Mononuclear cell (primary cell): Measurements from ENCODE around the gene ADAMTS13. TPM values are rescaled to one million over a fixed set of nuclear protein-coding genes. Genes with fewer than 3 reads are reported as not detected.

Source experiments
- H3K27me3 ChIP-seq: 2 replicates; pipeline ENCODE4 v1.6.0; 2011; ENCODE audit warnings: low read length, control low read depth; ENCODE audit not compliant: insufficient read depth
- H3K4me1 ChIP-seq: 2 replicates; pipeline ENCODE4 v1.5.1; 2011; ENCODE audit warnings: mild to moderate bottlenecking, low read length, control low read depth; ENCODE audit not compliant: insufficient read depth
- H3K4me3 ChIP-seq: 2 replicates; pipeline ENCODE4 v1.5.1; 2011; ENCODE audit warnings: mild to moderate bottlenecking, low read length, moderate library complexity
- H3K9me3 ChIP-seq: 2 replicates; pipeline ENCODE4 v1.5.1; 2011; ENCODE audit warnings: low read depth, mild to moderate bottlenecking, control low read depth, low read length
- total RNA-seq: library from RNA; depleted of rRNA; stranded (reverse); fragments of >200 nt; gene quantifications from one replicate; pipeline ENCODE4 v1.2.3, GENCODE V29; 2012

The ADAMTS13 gene
- total RNA-seq, 1 donor, result 0.42 TPM

DNA sequence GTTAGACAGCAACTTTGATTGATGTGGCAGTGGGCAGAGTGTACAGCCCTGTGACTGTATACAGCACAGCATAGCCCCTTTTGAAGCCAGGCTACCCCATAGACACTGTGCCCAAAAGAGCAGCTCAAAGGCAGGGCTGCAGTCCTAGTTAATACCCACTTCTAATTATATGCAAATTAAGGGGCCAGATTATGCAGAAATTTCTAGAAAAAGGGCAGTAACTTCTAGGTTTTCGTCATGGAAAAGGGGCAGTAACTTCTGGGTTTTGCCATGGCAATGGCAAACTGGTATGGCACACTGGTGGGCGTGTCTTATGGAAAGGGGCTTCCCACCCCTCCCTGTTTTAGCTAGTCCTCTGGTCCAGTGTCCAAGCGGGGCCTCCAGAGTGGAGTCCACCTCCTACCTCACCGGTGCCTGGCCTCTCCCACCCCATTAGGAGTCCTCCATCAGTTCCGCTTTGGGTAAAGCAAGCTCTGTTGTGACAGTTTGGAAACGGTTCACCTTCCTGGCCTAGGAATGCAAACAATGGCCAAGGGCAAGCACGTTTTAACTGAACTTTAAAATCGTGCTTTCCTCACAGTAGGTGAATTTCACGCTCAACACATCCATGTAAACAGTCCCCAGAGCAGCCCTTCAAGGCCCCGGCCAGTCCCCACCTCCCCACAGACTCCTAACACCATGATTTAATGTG, 5.6 kb downstream of the ADAMTS13 start:
- Histone ChIP-seq H3K4me3 (no peak overlapping the region), H3K4me1 (peaks cover 3% of the 10 kb centered on the region), H3K9me3 (no peaks in the 10 kb centered on the region), H3K27me3 (peaks cover 9% of the 10 kb centered on the region)

DNA sequence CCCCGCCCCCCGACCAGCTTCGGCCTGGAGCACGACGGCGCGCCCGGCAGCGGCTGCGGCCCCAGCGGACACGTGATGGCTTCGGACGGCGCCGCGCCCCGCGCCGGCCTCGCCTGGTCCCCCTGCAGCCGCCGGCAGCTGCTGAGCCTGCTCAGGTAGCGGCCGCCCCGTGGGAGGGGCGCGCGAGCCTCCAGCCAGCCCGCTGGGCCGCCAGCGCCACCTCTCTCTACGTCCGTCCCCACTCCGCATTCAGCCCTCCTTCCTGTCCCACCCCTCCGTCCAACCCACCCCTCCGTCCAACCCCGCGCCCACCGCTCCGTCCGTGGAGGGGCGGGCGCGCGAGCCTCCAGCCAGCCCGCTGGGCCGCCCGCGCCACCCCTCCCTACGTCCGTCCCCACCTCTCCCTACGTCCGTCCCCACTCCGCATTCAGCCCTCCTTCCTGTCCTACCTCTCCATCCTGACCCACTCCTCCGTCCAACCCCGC, 6.5 kb downstream of the ADAMTS13 start:
- Histone ChIP-seq H3K4me3 (no peak overlapping the region), H3K27me3 (peaks cover 9% of the 10 kb centered on the region), H3K4me1 (peaks cover 3% of the 10 kb centered on the region), H3K9me3 (no peaks in the 10 kb centered on the region)

DNA sequence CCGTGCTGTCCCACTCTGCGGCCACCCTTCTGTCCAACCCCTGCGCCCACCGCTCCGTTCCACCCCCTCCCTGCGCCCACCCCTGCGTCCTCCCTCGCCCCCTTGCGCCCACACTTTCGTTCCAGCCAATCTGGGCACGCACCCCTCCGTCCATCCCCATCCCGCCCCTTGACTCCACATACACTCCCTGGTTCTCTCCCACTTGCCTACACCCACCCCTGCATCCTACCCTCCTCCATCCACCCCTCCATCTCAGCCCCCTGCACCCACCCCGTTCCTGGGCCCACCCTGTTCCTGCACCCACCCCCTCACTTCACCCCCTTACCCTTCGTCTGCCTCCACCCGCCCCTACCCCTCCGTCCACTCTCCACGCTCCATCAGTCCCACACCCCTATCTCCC, 7.0 kb downstream of the ADAMTS13 start:
- peaks cover 9% of the 10 kb centered on the region for H3K27me3 ChIP-seq
- no peak overlapping the region for H3K4me3 ChIP-seq
- H3K9me3 ChIP-seq, result no peaks in the 10 kb centered on the region
- H3K4me1 ChIP-seq, result peaks cover 3% of the 10 kb centered on the region

DNA sequence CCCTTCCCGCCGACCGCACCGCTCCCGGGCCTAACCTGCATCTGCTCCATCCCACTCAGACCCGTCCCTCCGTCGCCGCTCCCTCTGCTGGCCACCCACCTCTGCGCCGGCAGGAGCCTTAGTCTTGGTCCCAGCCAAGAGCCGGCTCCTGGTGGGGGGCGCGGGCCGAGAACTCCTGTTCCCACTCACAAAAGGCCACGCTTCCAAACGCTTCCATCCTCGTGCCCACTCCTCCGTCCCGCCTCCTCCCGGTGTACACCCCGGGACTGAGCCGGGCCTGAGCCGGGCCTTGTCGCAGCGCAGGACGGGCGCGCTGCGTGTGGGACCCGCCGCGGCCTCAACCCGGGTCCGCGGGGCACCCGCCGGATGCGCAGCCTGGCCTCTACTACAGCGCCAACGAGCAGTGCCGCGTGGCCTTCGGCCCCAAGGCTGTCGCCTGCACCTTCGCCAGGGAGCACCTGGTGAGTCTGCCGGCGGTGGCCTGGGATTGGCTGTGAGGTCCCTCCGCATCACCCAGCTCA, 7.5 kb downstream of the ADAMTS13 start:
- H3K27me3 ChIP-seq, result peaks cover 9% of the 10 kb centered on the region
- H3K9me3 ChIP-seq, result no peaks in the 10 kb centered on the region
- peaks cover 3% of the 10 kb centered on the region for H3K4me1 ChIP-seq
- H3K4me3 ChIP-seq, result no peak overlapping the region

DNA sequence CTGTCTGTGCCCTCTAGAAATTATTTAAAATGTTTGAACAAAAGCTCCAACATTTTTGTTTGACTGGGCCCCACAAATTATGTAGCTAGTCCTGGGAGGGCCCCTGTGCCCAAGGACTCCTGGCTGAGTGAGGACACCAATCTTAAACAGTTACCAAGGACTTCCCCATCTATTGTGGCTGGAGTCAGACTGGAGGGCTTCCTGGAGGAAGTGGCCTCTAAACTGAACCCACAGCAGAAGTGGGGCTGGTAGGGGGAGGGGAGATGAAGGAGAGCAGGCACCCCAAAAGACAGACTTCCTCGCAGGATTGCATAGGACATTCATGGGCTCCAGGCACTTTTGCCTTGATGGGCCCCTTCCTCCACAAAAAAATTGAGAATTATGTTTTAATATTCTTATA, 8.1 kb downstream of the ADAMTS13 start:
- H3K4me1 ChIP-seq, result peaks cover 3% of the 10 kb centered on the region
- no peaks in the 10 kb centered on the region for H3K9me3 ChIP-seq
- H3K4me3 ChIP-seq, result no peak overlapping the region
- peaks cover 9% of the 10 kb centered on the region for H3K27me3 ChIP-seq

DNA sequence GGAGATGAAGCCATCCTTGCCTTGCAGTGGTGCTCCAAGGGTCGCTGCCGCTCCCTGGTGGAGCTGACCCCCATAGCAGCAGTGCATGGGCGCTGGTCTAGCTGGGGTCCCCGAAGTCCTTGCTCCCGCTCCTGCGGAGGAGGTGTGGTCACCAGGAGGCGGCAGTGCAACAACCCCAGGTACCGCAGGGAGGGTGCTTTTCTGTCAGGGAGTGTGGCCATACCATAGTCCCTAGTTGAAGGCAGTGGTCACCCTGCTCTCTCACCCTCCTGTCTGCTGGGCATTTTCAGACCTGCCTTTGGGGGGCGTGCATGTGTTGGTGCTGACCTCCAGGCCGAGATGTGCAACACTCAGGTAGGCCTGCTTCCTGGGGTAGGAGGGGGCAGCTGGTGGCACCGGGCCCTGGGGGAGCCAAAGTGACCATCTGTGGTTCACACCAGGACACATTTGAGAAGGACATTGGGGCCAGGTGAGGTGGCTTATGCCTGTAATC, 11.2 kb downstream of the ADAMTS13 start:
- Histone ChIP-seq H3K9me3 (no peaks in the 10 kb centered on the region), H3K27me3 (no peaks in the 10 kb centered on the region), H3K4me1 (no peaks in the 10 kb centered on the region), H3K4me3 (no peak overlapping the region)

DNA sequence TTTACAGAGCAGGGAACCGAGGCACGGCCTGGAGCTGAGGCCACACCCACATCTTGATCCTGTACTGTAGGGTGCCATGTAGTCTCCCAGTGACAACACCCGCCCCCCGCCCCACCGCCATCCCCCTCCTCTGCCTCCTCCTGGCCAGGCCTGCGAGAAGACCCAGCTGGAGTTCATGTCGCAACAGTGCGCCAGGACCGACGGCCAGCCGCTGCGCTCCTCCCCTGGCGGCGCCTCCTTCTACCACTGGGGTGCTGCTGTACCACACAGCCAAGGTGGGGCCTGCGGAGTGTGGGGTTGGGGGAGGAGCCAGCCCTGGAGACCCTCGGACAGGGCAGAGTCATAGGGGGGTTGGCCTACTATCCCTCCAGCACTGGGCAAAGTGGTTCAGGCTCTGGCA, 14.5 kb downstream of the ADAMTS13 start:
- Histone ChIP-seq H3K4me1 (peaks cover 4% of the 10 kb centered on the region), H3K27me3 (no peaks in the 10 kb centered on the region), H3K4me3 (no peak overlapping the region), H3K9me3 (no peaks in the 10 kb centered on the region)

DNA sequence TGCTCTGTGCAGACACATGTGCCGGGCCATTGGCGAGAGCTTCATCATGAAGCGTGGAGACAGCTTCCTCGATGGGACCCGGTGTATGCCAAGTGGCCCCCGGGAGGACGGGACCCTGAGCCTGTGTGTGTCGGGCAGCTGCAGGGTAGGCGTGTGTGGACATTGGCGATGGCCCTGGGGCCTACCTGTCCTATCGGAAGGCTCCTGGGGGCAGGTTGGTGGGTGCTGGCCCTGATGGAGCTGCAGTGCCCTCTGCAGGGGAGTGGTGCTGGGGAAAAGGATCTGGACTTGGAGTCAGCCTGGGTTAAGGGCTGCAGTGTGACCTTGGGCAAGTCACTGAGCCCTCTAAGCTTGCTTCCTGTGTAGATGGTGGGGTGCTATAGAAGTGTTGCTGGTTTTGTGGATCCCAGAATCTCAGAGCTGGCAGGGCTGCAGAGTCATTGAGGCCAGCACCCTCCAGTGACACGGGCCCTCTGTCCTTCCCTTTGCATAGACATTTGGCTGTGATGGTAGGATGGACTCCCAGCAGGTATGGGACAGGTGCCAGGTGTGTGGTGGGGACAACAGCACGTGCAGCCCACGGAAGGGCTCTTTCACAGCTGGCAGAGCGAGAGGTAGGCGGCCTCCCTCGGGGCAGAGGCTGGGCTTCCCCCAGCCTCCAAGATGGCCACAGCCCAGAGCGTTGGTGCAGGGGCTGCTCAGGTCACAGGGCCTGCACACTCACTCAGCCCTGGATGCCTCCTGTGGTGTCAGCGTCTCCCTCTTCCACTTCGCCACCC, 15.8 kb downstream of the ADAMTS13 start:
- H3K4me3 ChIP-seq, result no peak overlapping the region
- H3K4me1 ChIP-seq, result peaks cover 4% of the 10 kb centered on the region
- H3K9me3 ChIP-seq, result no peaks in the 10 kb centered on the region
- no peaks in the 10 kb centered on the region for H3K27me3 ChIP-seq

DNA sequence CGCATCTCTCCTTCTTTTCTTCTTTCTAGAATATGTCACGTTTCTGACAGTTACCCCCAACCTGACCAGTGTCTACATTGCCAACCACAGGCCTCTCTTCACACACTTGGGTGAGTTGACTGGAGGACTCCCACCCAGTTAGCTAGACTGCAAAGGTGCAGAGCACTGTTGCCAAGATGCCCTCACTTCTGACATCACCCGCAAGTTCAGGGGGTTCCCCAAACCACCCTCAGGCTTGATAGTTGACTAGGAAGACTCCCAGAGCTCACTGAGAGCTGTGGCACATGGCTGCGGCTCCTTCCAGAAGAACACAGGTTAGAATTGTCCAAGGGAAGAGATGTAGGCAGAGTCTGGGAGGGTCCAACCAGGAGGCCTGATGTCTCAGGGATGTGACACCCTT, 17.2 kb downstream of the ADAMTS13 start:
- Histone ChIP-seq H3K4me1 (peaks cover 4% of the 10 kb centered on the region), H3K4me3 (no peak overlapping the region), H3K27me3 (no peaks in the 10 kb centered on the region), H3K9me3 (no peaks in the 10 kb centered on the region)

DNA sequence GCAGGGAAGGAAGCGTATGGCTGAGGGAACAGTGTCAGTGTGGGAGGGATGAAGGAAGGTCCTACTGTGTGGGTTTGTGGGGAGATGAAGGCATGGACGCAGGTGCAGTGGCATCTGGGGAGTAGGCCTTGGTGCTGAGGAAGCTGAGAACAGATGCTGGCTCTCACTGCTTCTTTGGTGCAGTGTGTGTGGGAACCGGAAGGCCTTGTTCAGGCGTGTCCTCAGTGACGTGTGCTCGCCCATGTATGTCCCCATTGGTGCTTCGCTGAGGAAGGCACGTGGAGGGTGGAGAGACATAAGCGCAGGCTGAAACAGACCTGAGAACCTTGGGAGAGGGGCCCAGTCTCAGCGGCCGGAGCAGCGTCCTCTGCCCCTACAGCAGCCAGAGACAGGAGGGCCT, 18.7 kb downstream of the ADAMTS13 start:
- no peak overlapping the region for H3K4me3 ChIP-seq
- H3K9me3 ChIP-seq, result no peaks in the 10 kb centered on the region
- no peaks in the 10 kb centered on the region for H3K27me3 ChIP-seq

DNA sequence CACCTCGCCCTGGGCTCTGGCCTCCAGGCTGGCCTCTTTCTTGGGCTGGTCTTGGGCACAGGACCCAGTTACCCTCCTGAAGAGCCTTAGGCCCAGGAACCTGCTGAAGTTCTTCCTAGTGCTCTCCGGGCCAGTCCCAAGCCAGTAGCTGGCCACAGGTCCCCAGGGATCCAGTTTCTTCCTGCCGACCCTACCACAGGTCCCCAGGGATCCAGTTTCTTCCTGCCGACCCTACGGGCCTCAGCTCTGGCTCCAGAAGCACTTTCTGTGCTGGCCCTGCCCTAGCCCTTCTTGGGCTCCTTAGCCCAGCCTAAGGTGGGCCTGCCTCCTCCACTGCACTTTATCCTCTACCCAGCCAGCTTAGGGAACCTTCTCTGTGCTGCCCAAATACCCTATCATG, 19.4 kb downstream of the ADAMTS13 start:
- H3K27me3 ChIP-seq, result no peaks in the 10 kb centered on the region

More for the DNA sequence above, 18.7 kb downstream of the ADAMTS13 start:
- H3K4me1 ChIP-seq, result peaks cover 4% of the 10 kb centered on the region

DNA sequence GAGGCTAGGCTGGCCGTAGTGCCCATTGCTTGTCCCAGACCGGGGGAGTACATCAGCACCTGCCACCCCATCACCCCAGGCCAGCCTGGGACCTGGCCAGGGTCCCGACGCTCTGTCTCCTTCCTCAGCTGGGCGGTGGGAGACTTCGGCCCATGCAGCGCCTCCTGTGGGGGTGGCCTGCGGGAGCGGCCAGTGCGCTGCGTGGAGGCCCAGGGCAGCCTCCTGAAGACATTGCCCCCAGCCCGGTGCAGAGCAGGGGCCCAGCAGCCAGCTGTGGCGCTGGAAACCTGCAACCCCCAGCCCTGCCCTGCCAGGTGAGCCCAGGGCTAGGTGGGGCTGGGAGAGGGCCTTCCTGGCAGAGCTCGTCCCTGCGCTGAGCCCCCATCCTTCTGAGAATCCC, 21.1 kb downstream of the ADAMTS13 start:
- Histone ChIP-seq H3K9me3 (no peaks in the 10 kb centered on the region), H3K4me3 (no peak overlapping the region), H3K4me1 (peaks cover 4% of the 10 kb centered on the region), H3K27me3 (no peaks in the 10 kb centered on the region)

More for the DNA sequence above, 19.4 kb downstream of the ADAMTS13 start:
- Histone ChIP-seq H3K4me1 (peaks cover 4% of the 10 kb centered on the region), H3K9me3 (no peaks in the 10 kb centered on the region), H3K4me3 (no peak overlapping the region)

DNA sequence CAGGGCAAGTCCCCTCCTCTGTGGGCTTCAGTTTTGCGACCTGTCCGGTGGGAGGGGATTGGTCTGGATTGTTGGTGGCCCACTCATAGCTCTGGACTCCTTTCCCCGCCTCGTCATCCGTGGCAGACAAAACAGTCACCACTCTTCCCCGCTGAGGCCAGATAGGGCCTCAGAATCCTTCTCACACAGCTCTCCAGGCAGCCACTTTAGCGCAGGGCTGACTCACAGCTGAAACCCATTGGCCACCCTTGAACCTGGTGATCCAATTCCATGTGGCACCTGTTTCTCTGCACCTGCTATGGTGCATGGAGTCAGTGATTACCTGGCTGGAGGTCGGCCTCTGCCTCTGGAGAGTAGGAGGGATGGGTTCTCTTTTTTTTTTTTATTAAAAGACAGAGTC, 21.8 kb downstream of the ADAMTS13 start:
- no peak overlapping the region for H3K4me3 ChIP-seq
- no peaks in the 10 kb centered on the region for H3K9me3 ChIP-seq
- H3K27me3 ChIP-seq, result no peaks in the 10 kb centered on the region
- peaks cover 4% of the 10 kb centered on the region for H3K4me1 ChIP-seq

DNA sequence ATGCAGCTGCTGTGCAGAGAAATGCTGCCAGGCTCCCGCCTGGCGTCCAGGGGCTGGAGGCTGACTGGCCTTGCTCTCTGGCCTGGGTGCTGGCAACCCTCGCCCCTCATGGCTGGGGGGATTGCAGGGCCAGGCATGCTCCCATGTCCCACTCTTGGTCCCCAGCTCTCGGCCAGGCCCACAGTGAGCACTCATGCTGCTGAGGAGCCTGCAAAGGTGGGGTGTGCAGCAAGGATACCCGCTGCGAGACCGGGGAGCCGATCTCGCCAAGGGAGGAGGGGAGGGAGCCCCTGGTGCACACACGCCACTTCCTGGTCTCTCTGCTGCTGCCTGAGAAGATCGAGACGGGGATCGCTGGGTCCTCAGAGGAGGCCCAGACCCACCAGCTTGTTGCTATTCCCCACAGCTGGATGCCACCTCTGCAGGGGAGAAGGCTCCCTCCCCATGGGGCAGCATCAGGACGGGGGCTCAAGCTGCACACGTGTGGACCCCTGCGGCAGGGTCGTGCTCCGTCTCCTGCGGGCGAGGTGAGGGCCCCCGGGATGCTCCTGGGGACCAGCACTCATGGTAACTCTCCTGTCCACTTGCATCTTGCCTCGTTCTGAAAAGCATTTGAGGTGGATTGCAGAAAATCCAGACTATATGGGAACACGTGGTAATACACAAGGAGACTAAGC, 23.3 kb downstream of the ADAMTS13 start:
- H3K4me1 ChIP-seq, result peaks cover 4% of the 10 kb centered on the region
- H3K9me3 ChIP-seq, result no peaks in the 10 kb centered on the region
- no peak overlapping the region for H3K4me3 ChIP-seq
- no peaks in the 10 kb centered on the region for H3K27me3 ChIP-seq

DNA sequence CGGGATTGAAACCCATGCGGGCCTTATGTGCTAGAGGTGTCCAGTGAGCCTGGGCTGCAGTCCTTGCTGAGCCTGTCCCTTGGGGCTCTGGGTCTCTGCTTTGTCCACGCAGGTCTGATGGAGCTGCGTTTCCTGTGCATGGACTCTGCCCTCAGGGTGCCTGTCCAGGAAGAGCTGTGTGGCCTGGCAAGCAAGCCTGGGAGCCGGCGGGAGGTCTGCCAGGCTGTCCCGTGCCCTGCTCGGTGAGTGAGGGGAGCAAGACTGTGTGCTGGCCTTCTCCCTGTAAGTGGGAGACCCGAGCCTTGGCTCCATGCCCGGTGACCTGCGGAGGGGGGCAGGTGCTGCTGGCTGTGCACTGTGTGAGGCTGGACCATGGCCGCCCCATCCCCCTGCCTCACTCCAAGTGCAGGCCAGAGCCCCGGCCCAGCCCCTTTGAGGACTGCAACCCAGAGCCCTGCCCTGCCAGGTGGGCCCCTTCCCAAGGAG, 26.4 kb downstream of the ADAMTS13 start:
- no peaks in the 10 kb centered on the region for H3K27me3 ChIP-seq
- H3K9me3 ChIP-seq, result no peaks in the 10 kb centered on the region
- H3K4me3 ChIP-seq, result no peak overlapping the region
- H3K4me1 ChIP-seq, result no peaks in the 10 kb centered on the region
